HFFc6 (cell line): ENCODE data around the gene SP6. TPM values are rescaled to one million over a fixed set of nuclear protein-coding genes. Genes with fewer than 3 reads are reported as not detected.

ENCODE experiments used
- DNase-seq: peaks from one replicate; pipeline ENCODE4 v3.0.0-alpha.2; 2018
- H3K27ac Mint-ChIP-seq: 2 replicates; pipeline ENCODE4 v1.8.0; 2020; ENCODE audit warnings: mild to moderate bottlenecking, mixed read lengths
- H3K27me3 Mint-ChIP-seq: 2 replicates; pipeline ENCODE4 v1.8.0; 2021; ENCODE audit warnings: mild to moderate bottlenecking, moderate library complexity, mixed read lengths; ENCODE audit not compliant: insufficient read depth
- H3K36me3 Mint-ChIP-seq: 2 replicates; pipeline ENCODE4 v1.8.0; 2021; ENCODE audit warnings: low read depth, mixed read lengths
- H3K4me1 Mint-ChIP-seq: 2 replicates; pipeline ENCODE4 v1.8.0; 2020; ENCODE audit warnings: low read depth, mixed read lengths
- H3K4me3 Mint-ChIP-seq: 2 replicates; pipeline ENCODE4 v1.8.0; 2020; ENCODE audit warnings: mild to moderate bottlenecking, moderate library complexity, mixed read lengths
- H3K9me3 Mint-ChIP-seq: 2 replicates; pipeline ENCODE4 v1.8.0; 2020; ENCODE audit warnings: mild to moderate bottlenecking, mixed read lengths
- CTCF ChIP-seq: fragments of 200-600 bp; sonication (generic); IDR thresholded peaks from 2 replicates; pipeline ENCODE4 v1.5.0; 2021; ENCODE audit warnings: antibody characterized with exemption, mild to moderate bottlenecking
- total RNA-seq, 6 experiments: library from RNA; stranded (reverse); fragmentation: NEBNext Ultra II Directional; extraction: Animal tissue kit (Norgen Biotek cat#: 25700); gene quantifications; 2 replicates in 1 of 6; 3 replicates in 5 of 6; pipeline ENCODE4 v1.2.3, GENCODE V29; 2021

Gene SP6
- total RNA-seq, 6 experiments from 2014 or later = 0.45 to 1.2 (median 1.1) TPM

DNA sequence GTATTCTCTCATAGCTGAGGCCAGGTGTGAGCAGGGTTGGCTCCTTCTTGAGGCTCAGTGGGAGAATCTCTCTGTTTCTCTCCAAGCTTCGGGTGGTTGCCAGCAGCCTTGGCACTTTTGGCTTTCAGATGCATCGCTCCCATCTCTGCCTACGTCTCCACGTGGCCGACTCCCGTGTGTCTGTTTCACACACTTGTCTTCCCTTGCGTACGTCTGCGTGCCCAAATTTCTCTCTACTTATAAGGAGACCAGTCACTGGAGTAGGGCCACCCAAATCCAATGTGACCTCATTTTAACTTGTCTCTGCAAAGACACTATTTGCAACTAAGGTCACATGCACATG, 44.1 kb downstream of the SP6 start:
- Mint-ChIP-seq H3K9me3 (no peaks in the 10 kb centered on the region), H3K27ac (no peak overlapping the region), H3K4me1 (peaks cover 16% of the 10 kb centered on the region), H3K4me3 (no peak overlapping the region), H3K36me3 (peaks cover 12% of the 10 kb centered on the region), H3K27me3 (peaks cover 16% of the 10 kb centered on the region)
- DNase-seq = no peak
- TF ChIP-seq CTCF = no peak

DNA sequence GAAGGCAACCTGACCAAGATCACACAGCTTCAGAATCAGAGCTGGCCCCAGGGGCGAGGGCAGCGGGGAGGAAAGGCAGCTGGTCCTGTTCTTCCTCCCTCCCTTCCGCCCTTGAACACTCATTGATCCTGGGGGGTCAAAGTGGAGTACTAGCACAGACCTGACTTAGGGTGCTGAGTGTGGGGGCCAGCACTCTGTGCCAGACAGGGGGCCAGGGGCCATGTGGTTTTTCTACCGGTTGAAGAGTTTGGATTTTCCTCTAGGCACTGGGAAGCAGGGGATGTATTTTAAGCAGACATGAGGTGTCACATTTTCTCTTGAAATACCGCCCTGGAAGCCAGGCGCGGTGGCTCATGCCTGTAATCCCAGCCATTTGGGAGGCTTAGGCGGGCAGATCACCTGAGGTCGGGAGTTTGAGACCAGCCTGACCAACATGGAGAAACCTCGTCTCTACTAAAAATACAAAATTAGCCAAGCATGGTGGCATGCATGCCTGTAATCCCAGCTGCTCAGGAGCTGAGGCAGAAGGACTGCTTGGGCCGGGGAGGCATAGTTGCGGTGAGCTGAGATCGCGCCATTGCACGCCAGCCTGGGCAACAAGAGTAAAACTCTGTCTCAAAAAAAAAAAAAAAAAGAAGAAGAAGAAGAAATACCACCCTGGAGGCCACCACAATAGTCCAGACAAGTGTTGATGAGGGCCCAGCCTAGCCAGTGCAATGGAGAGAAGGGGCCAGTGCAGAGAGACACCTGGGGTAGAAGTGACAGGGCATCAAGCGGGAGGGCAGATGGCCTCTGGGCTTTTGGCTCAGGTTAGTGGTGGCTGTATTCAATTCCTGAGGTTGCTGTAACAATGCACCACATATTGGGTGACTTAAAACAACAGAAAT, 44.7 kb downstream of the SP6 start:
- H3K9me3 Mint-ChIP-seq = no peaks in the 10 kb centered on the region
- H3K4me1 Mint-ChIP-seq = peaks cover 16% of the 10 kb centered on the region
- peaks cover 12% of the 10 kb centered on the region for H3K36me3 Mint-ChIP-seq
- peaks cover 17% of the 10 kb centered on the region for H3K27me3 Mint-ChIP-seq
- no peak for TF ChIP-seq CTCF
- H3K27ac Mint-ChIP-seq = no peak overlapping the region
- H3K4me3 Mint-ChIP-seq = no peak overlapping the region
- no peak for DNase-seq

GRCh38 chr17:47804461-47804860, 46.5 kb downstream of the SP6 start:
- TF ChIP-seq CTCF = no peak
- no peaks in the 10 kb centered on the region for H3K4me1 Mint-ChIP-seq
- peaks cover 16% of the 10 kb centered on the region for H3K27me3 Mint-ChIP-seq
- H3K4me3 Mint-ChIP-seq = no peak overlapping the region
- no peak overlapping the region for H3K27ac Mint-ChIP-seq
- H3K36me3 Mint-ChIP-seq = peaks cover 12% of the 10 kb centered on the region
- no peaks in the 10 kb centered on the region for H3K9me3 Mint-ChIP-seq
- DNase-seq = no peak

DNA sequence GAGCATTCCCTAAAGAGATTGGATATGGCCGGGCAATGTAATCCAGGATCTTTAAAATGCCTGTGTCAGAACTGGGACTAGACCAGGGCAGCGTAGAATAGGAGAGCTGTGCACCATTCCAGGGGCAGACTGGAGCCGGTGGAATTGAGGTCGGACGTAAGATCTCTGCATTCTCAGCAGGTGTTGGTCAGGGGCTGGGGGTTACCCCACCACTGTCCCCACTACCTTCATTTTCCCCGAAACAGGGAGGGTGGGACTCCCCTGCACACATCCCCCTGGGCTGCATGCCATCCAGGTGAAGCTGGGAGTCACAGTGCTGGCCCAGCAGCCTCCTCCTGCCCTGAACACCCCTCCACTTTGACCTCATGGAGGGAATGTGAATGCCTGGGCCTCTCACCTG, 47.2 kb downstream of the SP6 start:
- H3K4me3 Mint-ChIP-seq = no peak overlapping the region
- no peak for TF ChIP-seq CTCF
- no peak for DNase-seq
- H3K36me3 Mint-ChIP-seq = peaks cover 12% of the 10 kb centered on the region
- no peak overlapping the region for H3K27ac Mint-ChIP-seq
- H3K9me3 Mint-ChIP-seq = no peaks in the 10 kb centered on the region
- peaks cover 16% of the 10 kb centered on the region for H3K27me3 Mint-ChIP-seq
- no peaks in the 10 kb centered on the region for H3K4me1 Mint-ChIP-seq

GRCh38 chr17:47803201-47803600, 47.8 kb downstream of the SP6 start:
- no peaks in the 10 kb centered on the region for H3K4me1 Mint-ChIP-seq
- no peak for TF ChIP-seq CTCF
- H3K9me3 Mint-ChIP-seq = no peaks in the 10 kb centered on the region
- no peak overlapping the region for H3K4me3 Mint-ChIP-seq
- peaks cover 16% of the 10 kb centered on the region for H3K27me3 Mint-ChIP-seq
- peaks cover 12% of the 10 kb centered on the region for H3K36me3 Mint-ChIP-seq
- H3K27ac Mint-ChIP-seq = no peak overlapping the region
- DNase-seq = no peak
